Bronchial epithelial cell (primary cell): Measurements from ENCODE around the gene ADIPOR2. TPM values are rescaled to one million over a fixed set of nuclear protein-coding genes. Genes with fewer than 3 reads are reported as not detected.
"Not testable (repeated sequence)": the region's sequence is repeated elsewhere in the genome, so short reads cannot be mapped to it uniquely, and the experiment has no call there.

Source experiments
- DNase-seq: peaks from one replicate; pipeline ENCODE4 v3.0.0-alpha.2; 2010; ENCODE audit warnings: low read depth
- FAIRE-seq: peaks from 2 replicates; lab custom pipeline; 2011; peaks lifted over from hg19 to GRCh38; lab: Jason Lieb, UNC
- H3K27me3 ChIP-seq: 2 replicates; pipeline ENCODE4 v1.5.1; 2011; ENCODE audit warnings: low read length; ENCODE audit not compliant: control insufficient read depth, insufficient read depth
- H3K36me3 ChIP-seq: 2 replicates; pipeline ENCODE4 v1.5.1; 2011; ENCODE audit warnings: low read length; ENCODE audit not compliant: control insufficient read depth, insufficient read depth
- H3K4me3 ChIP-seq: 2 replicates; pipeline ENCODE4 v1.5.1; 2011; ENCODE audit warnings: mild to moderate bottlenecking, low read depth, low read length, control low read depth
- total RNA-seq: library from RNA; depleted of rRNA; stranded (reverse); fragments of >200 nt; gene quantifications from 2 replicates; pipeline ENCODE4 v1.2.1, GENCODE V29; 2014
- TF ChIP-seq, protein P1 (sequence below): IDR thresholded peaks from 2 replicates; pipeline ENCODE4 v1.5.1; 2011; ENCODE audit warnings: mild to moderate bottlenecking, moderate library complexity, low read length, control low read depth, inconsistent platforms; ENCODE audit not compliant: insufficient read depth, severe bottlenecking

The ADIPOR2 gene
- total RNA-seq, 1 donor from 2014 or later = 41.6 TPM

DNA sequence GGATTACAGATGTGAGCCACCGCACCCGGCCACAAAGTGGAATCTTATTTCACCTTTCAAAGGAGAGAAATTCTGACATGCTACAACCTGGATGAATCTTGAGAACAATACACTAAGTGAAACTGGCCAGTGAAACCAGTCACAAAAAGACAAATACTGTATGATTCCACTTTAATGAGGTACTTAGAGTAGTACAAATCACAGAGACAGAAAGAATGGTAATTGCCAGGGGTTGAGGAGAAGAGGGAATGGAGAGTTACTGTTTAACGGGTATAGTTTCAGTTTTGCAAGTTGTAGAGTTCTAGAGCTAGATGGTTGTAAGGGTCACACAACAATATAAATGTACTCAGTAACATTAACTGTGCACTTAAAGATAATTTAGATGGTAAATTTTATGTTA, 33.4 kb downstream of the ADIPOR2 start:
- H3K4me3 ChIP-seq = no peak overlapping the region
- no peak for FAIRE-seq

DNA sequence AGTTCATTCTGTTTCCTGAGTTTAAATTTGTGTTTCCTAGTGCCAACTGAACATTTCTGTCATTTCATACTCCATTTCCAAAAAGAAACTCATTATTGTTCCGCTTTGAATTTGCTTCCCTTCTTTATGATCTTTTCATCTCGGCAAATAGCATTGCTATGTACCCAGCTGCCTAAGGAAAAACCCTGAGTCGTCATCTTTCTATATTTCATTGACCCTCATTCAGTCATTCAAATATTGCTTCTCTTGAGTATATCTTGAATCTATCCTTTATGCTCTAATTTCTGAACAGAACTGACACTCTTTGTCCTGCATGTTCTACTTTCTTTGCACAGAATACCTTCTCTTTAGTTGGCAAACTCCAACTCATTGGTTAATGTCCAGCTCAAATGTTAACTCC, 35.9 kb downstream of the ADIPOR2 start:
- Histone ChIP-seq H3K36me3 (no peaks in the 10 kb centered on the region), H3K27me3 (no peaks in the 10 kb centered on the region), H3K4me3 (no peak overlapping the region)
- TF ChIP-seq, protein P1, sequence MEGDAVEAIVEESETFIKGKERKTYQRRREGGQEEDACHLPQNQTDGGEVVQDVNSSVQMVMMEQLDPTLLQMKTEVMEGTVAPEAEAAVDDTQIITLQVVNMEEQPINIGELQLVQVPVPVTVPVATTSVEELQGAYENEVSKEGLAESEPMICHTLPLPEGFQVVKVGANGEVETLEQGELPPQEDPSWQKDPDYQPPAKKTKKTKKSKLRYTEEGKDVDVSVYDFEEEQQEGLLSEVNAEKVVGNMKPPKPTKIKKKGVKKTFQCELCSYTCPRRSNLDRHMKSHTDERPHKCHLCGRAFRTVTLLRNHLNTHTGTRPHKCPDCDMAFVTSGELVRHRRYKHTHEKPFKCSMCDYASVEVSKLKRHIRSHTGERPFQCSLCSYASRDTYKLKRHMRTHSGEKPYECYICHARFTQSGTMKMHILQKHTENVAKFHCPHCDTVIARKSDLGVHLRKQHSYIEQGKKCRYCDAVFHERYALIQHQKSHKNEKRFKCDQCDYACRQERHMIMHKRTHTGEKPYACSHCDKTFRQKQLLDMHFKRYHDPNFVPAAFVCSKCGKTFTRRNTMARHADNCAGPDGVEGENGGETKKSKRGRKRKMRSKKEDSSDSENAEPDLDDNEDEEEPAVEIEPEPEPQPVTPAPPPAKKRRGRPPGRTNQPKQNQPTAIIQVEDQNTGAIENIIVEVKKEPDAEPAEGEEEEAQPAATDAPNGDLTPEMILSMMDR = no peak
- no peak for DNase-seq
- FAIRE-seq = no peak

More for the DNA sequence above, 33.4 kb downstream of the ADIPOR2 start:
- no peaks in the 10 kb centered on the region for H3K27me3 ChIP-seq
- TF ChIP-seq, protein P1 = no peak
- DNase-seq = no peak
- no peaks in the 10 kb centered on the region for H3K36me3 ChIP-seq

DNA sequence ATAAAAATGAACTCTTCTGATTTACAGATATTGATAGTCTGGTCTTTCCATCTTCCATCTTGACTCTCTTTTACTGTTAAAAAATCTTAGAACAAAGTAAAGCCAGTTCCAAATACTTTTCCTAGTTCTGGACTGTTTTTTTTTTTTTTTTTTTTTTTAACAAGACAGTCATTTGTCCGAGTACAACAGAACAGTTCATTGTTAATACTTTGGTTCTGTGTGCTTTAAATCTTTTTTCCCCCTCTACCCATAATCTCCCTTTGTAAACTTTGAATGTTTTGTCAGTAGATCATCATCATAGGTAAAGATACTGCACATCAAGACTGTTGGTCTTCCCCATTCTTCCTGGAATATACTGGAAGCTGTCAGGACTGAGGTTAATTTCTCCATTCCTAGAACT, 38.0 kb downstream of the ADIPOR2 start:
- FAIRE-seq (no peak), DNase-seq (no peak)
- H3K36me3 ChIP-seq = no peaks in the 10 kb centered on the region
- H3K27me3 ChIP-seq = no peaks in the 10 kb centered on the region
- no peak overlapping the region for H3K4me3 ChIP-seq
- TF ChIP-seq, protein P1 = no peak

DNA sequence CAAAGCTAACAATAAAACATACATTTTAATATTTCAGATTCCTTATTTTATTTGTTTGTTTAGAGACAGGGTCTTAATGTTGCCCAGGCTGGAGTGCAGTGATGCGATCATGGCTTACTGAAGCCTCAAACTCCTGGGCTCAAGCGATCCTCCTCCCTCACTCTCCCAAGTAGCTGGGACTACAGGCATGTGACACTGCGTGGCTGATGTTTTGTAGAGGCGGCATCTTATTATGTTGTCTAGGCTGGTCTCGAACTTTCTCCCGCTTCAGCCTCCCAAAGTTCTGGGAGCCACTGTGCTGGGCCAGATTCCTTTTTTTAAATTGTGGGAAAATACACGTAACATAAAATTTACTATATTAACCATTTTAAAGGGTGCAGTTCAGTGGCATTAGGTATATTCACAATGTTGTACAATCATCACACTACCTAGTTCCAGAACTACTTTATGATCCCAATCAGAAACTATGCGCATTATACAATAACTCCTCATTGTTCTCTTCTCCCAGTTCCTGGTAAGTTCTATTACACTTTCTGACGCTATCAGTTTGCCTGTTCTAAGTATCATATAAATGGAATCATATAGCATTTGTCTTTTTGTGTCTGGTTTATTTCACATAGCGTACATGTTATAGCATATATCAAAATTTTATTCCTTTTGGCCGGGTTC, 40.3 kb downstream of the ADIPOR2 start:
- Histone ChIP-seq H3K27me3 (no peaks in the 10 kb centered on the region), H3K36me3 (no peaks in the 10 kb centered on the region), H3K4me3 (no peak overlapping the region)
- no peak for FAIRE-seq
- TF ChIP-seq, protein P1 = no peak
- DNase-seq = no peak

DNA sequence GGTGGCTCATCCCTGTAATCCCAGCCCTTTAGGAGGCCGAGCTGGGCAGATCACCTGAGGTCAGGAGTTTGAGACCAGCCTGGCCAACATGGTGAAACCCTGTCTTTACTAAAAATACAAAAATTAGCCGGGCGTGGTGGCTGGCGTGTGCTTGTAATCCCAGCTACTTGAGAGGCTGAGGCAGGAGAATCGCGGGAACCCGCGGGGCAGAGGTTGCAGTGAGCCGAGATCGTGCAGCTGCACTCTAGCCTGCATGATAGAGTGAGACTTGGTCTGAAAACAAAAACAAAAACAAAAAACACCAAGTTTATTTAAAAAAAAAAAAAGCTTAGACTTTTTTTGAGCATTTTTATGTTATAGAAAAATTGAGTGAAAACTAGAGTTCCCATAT, 40.8 kb downstream of the ADIPOR2 start:
- H3K27me3 ChIP-seq, H3K36me3 ChIP-seq, FAIRE-seq, H3K4me3 ChIP-seq, DNase-seq: not testable (repeated sequence)

DNA sequence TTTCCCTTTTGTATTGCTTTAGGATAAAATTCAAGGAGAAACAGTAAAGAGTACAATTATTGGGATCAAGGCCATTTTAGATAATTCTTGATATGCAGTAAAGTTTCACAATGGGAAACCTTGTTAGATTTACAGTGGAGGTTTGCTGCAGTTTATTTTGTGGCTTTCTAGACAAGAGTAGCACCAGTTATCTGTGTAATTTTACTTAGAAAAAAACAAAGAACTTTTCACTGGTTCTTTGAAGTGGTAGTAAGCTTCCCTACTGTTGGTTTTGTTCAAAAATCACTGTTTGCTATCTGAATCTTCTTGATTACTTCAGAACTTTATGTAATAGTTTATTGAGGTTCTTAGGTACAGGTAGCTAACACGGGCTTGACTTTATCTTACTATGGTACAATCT, 42.0 kb downstream of the ADIPOR2 start:
- no peak for FAIRE-seq
- Histone ChIP-seq H3K36me3 (no peaks in the 10 kb centered on the region), H3K4me3 (no peak overlapping the region), H3K27me3 (no peaks in the 10 kb centered on the region)
- no peak for DNase-seq
- TF ChIP-seq, protein P1 = no peak

DNA sequence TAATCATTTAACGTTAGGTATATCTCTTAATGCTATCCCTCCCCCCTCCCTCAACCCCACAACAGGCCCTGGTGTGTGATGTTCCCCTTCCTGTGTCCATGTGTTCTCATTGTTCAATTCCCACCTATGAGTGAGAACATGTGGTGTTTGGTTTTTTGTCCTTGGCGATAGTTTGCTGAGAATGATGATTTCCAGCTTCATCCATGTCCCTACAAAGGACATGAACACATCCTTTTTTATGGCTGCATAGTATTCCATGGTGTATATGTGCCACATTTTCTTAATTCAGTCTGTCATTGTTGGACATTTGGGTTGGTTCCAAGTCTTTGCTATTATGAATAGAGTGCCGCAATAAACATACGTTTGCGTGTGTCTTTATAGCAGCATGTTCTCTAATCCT, 42.8 kb downstream of the ADIPOR2 start:
- not testable (repeated sequence) for H3K4me3 ChIP-seq, H3K27me3 ChIP-seq, DNase-seq, H3K36me3 ChIP-seq, FAIRE-seq
